Measurements from ENCODE around the gene CLN6. TPM values are rescaled to one million over a fixed set of nuclear protein-coding genes. Genes with fewer than 3 reads are reported as not detected.

Gene CLN6
- 95.3 and 98.3 TPM in 2 replicates for total RNA-seq

- Mint-ChIP-seq H3K27ac (peak within 1 kb of the TSS; percentile 96), H3K27me3 (ENCODE audit: insufficient read depth) (no peaks in the 10 kb centered on the region), H3K9me3 (no peaks in the 10 kb centered on the region), H3K4me3 (peak within 1 kb of the TSS; percentile 94), H3K36me3 (ENCODE audit: low read depth) (peaks cover 14% of the 10 kb centered on the region), H3K4me1 (ENCODE audit: low read depth) (peaks cover 40% of the 10 kb centered on the region)
- peak; percentile 73 for DNase-seq (ENCODE audit: low spot score)
- intact Hi-C loops (cut with micrococcal nuclease), result loop anchor here (1.0 to 2.0 kb wide), 6 partner anchors 21 to 931 kb away; partner anchors contain the start of genes FEM1B, GLCE, PIAS1 and RNU6-1
Measured at GRCh38 chr15:68229386-68230156, at the start of gene CLN6. CLN6 (minus strand) TSS chr15:68229728; CDS start chr15:68229584, 144 bp downstream.

GRCh38 chr15:68278595-68279405 is 49.3 kb upstream of the CLN6 start:
- DNase-seq (ENCODE audit: low spot score), result no peak
- H3K36me3 Mint-ChIP-seq (ENCODE audit: low read depth), result peaks cover 22% of the 10 kb centered on the region
- H3K9me3 Mint-ChIP-seq, result no peaks in the 10 kb centered on the region
- peaks cover 62% of the 10 kb centered on the region for H3K4me1 Mint-ChIP-seq (ENCODE audit: low read depth)
- peak overlapping the region; percentile 97 for H3K27ac Mint-ChIP-seq
- intact Hi-C loops (cut with micrococcal nuclease), result loop anchor here (1.0 kb wide), 4 partner anchors 21 to 438 kb away; partner anchors contain the start of gene RNU6-1
- H3K27me3 Mint-ChIP-seq (ENCODE audit: insufficient read depth), result no peaks in the 10 kb centered on the region
- peak overlapping the region; percentile 100 for H3K4me3 Mint-ChIP-seq

GRCh38 chr15:68278345-68278594 is 48.7 kb upstream of the CLN6 start:
- Mint-ChIP-seq H3K36me3 (ENCODE audit: low read depth) (peaks cover 22% of the 10 kb centered on the region), H3K27me3 (ENCODE audit: insufficient read depth) (no peaks in the 10 kb centered on the region), H3K4me1 (ENCODE audit: low read depth) (peaks cover 63% of the 10 kb centered on the region), H3K27ac (peak overlapping the region; percentile 97), H3K4me3 (peak overlapping the region; percentile 100), H3K9me3 (no peaks in the 10 kb centered on the region)
- intact Hi-C loops (cut with micrococcal nuclease), result loop anchor here (1.0 kb wide), 4 partner anchors 21 to 438 kb away; partner anchors contain the start of gene RNU6-1
- DNase-seq (ENCODE audit: low spot score), result no peak

GRCh38 chr15:68277603-68278344 is 48.2 kb upstream of the CLN6 start, which contains the start of gene FEM1B:
FEM1B (plus strand) TSS chr15:68277745; CDS start chr15:68278418, 673 bp downstream.
- H3K27me3 Mint-ChIP-seq (ENCODE audit: insufficient read depth), result no peaks in the 10 kb centered on the region
- H3K4me1 Mint-ChIP-seq (ENCODE audit: low read depth), result peaks cover 68% of the 10 kb centered on the region
- H3K27ac Mint-ChIP-seq, result peak within 1 kb of the TSS; percentile 97
- DNase-seq (ENCODE audit: low spot score), result peak; percentile 85
- H3K9me3 Mint-ChIP-seq, result no peaks in the 10 kb centered on the region
- peaks cover 22% of the 10 kb centered on the region for H3K36me3 Mint-ChIP-seq (ENCODE audit: low read depth)
- intact Hi-C loops (cut with micrococcal nuclease), result loop anchor here (1.0 kb wide), 7 partner anchors 22 to 544 kb away; partner anchors contain the start of genes CLN6, PIAS1 and RNU6-1
- peak within 1 kb of the TSS; percentile 100 for H3K4me3 Mint-ChIP-seq

- no peak for DNase-seq (ENCODE audit: low spot score)
- peaks cover 63% of the 10 kb centered on the region for H3K4me1 Mint-ChIP-seq (ENCODE audit: low read depth)
- no peaks in the 10 kb centered on the region for H3K9me3 Mint-ChIP-seq
- H3K27me3 Mint-ChIP-seq (ENCODE audit: insufficient read depth), result no peaks in the 10 kb centered on the region
- H3K4me3 Mint-ChIP-seq, result peak overlapping the region; percentile 100
- peaks cover 22% of the 10 kb centered on the region for H3K36me3 Mint-ChIP-seq (ENCODE audit: low read depth)
- H3K27ac Mint-ChIP-seq, result peak overlapping the region; percentile 96
- intact Hi-C loops (cut with micrococcal nuclease), result loop anchor here (1.0 kb wide), 3 partner anchors 48 to 544 kb away; partner anchors contain the start of genes CLN6 and PIAS1
Measured at GRCh38 chr15:68277131-68277602, 47.6 kb upstream of the CLN6 start.

GRCh38 chr15:68276668-68277067 is 47.1 kb upstream of the CLN6 start:
- no peak for DNase-seq (ENCODE audit: low spot score)
- intact Hi-C loops (cut with micrococcal nuclease), result loop anchor here (1.0 kb wide), 3 partner anchors 47 to 545 kb away; partner anchors contain the start of genes CLN6 and PIAS1
- Mint-ChIP-seq H3K36me3 (ENCODE audit: low read depth) (peaks cover 19% of the 10 kb centered on the region), H3K27ac (peak overlapping the region; percentile 96), H3K27me3 (ENCODE audit: insufficient read depth) (peaks cover 3% of the 10 kb centered on the region), H3K4me1 (ENCODE audit: low read depth) (peaks cover 58% of the 10 kb centered on the region), H3K9me3 (no peaks in the 10 kb centered on the region), H3K4me3 (peak overlapping the region; percentile 100)

GRCh38 chr15:68275165-68275746 is 45.7 kb upstream of the CLN6 start:
- Mint-ChIP-seq H3K4me3 (peak overlapping the region; percentile 12), H3K27ac (no peak overlapping the region), H3K27me3 (ENCODE audit: insufficient read depth) (peaks cover 11% of the 10 kb centered on the region), H3K4me1 (ENCODE audit: low read depth) (peaks cover 45% of the 10 kb centered on the region), H3K9me3 (no peaks in the 10 kb centered on the region), H3K36me3 (ENCODE audit: low read depth) (peaks cover 16% of the 10 kb centered on the region)
- DNase-seq (ENCODE audit: low spot score), result no peak
- intact Hi-C loops (cut with micrococcal nuclease), result no loop called here

- intact Hi-C loops (cut with micrococcal nuclease), result no loop called here
- H3K9me3 Mint-ChIP-seq, result no peaks in the 10 kb centered on the region
- peaks cover 8% of the 10 kb centered on the region for H3K36me3 Mint-ChIP-seq (ENCODE audit: low read depth)
- H3K27ac Mint-ChIP-seq, result no peak overlapping the region
- H3K27me3 Mint-ChIP-seq (ENCODE audit: insufficient read depth), result peaks cover 13% of the 10 kb centered on the region
- no peak for DNase-seq (ENCODE audit: low spot score)
- peaks cover 36% of the 10 kb centered on the region for H3K4me1 Mint-ChIP-seq (ENCODE audit: low read depth)
- H3K4me3 Mint-ChIP-seq, result no peak overlapping the region
Measured at GRCh38 chr15:68274201-68274848, 44.8 kb upstream of the CLN6 start.

GRCh38 chr15:68272721-68273271 is 43.3 kb upstream of the CLN6 start:
- H3K4me1 Mint-ChIP-seq (ENCODE audit: low read depth), result peaks cover 27% of the 10 kb centered on the region
- no peaks in the 10 kb centered on the region for H3K36me3 Mint-ChIP-seq (ENCODE audit: low read depth)
- H3K27ac Mint-ChIP-seq, result no peak overlapping the region
- H3K4me3 Mint-ChIP-seq, result no peak overlapping the region
- H3K9me3 Mint-ChIP-seq, result no peaks in the 10 kb centered on the region
- intact Hi-C loops (cut with micrococcal nuclease), result no loop called here
- H3K27me3 Mint-ChIP-seq (ENCODE audit: insufficient read depth), result peaks cover 24% of the 10 kb centered on the region
- DNase-seq (ENCODE audit: low spot score), result no peak

GRCh38 chr15:68271854-68272471 is 42.4 kb upstream of the CLN6 start:
- Mint-ChIP-seq H3K27me3 (ENCODE audit: insufficient read depth) (peaks cover 28% of the 10 kb centered on the region), H3K4me1 (ENCODE audit: low read depth) (peaks cover 22% of the 10 kb centered on the region), H3K36me3 (ENCODE audit: low read depth) (no peaks in the 10 kb centered on the region), H3K27ac (no peak overlapping the region), H3K9me3 (no peaks in the 10 kb centered on the region), H3K4me3 (no peak overlapping the region)
- intact Hi-C loops (cut with micrococcal nuclease), result no loop called here
- no peak for DNase-seq (ENCODE audit: low spot score)

GRCh38 chr15:68268405-68268804 is 38.9 kb upstream of the CLN6 start:
- Mint-ChIP-seq H3K9me3 (no peaks in the 10 kb centered on the region), H3K27ac (no peak overlapping the region), H3K4me3 (no peak overlapping the region), H3K36me3 (ENCODE audit: low read depth) (no peaks in the 10 kb centered on the region), H3K4me1 (ENCODE audit: low read depth) (peaks cover 6% of the 10 kb centered on the region), H3K27me3 (ENCODE audit: insufficient read depth) (peaks cover 48% of the 10 kb centered on the region)
- intact Hi-C loops (cut with micrococcal nuclease), result no loop called here
- DNase-seq (ENCODE audit: low spot score), result no peak

All from activated T-helper 1 cell treated with anti-CD3 and anti-CD28 coated beads, Interleukin-12 subunit alpha, Interleukin-12 subunit beta, Interleukin-2, Interleukin-4 antibody, amounts not matched to agents 30 ng/mL and 10 ng/mL and 1 ng/mL, durations not matched to agents 14 hours and 24 hours and 36 hours (primary cell).